HG02852 (cell line): ENCODE measurements around the gene SIVA1.

ENCODE experiments used
- ATAC-seq: cut with Tn5 transposase; IDR thresholded peaks from one replicate; pipeline ENCODE4 v1.9.1; 2021; ENCODE audit warnings: mild to moderate bottlenecking, moderate library complexity; ENCODE audit not compliant: unreplicated experiment

SIVA1 gene

DNA sequence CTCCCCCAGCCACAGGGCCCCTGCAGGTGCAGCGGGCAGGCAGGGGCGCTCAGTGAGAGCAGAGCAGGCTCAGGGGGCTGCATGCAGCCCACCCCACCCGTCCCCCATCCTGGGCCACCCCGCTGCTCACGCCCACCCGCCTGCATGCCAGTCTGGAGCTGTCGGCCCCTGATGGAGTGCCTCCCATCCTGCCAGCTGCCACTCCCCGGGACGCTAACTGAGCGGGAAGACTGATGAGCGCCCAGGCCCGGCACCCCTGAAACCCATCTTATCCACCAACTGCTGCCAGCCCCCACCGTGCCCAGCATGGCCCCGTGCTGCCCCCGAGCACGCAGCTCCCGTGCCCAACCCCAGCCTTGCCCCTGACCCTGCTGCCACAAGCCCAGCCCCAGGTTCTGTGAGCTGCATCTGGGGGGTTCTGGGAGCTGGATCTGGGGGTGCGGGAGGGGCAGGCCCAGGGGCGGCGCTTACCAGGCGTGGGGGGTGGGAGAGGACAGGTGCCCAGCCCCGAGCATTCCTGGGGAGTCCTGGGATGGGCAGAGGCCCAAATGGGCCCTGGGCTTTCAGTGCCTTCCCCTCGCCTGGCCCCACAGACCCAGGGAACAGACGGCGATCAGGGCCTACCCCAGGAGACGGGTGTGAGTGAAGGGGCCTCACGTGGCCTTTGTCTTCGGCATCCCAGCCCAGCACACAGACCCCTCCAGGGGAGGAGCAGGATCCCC, 29.3 kb downstream of the SIVA1 start:
- ATAC-seq, result no peak

DNA sequence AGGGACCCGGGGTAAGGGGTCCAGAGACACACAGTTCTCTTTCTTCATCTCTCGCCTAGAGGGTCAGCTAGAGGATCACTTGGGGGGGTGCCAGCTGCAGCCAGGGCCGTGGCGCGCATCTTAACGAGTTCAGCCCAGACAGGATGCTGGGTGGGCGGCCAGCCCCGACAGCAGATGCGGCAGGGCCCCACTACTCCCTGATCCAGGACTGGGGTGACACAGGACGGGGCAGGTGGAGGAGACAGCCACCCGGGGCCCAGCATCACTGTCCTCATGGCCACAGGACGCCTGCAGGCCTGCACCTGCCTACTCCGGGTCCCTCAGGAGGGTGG, 29.8 kb downstream of the SIVA1 start:
- no peak for ATAC-seq

DNA sequence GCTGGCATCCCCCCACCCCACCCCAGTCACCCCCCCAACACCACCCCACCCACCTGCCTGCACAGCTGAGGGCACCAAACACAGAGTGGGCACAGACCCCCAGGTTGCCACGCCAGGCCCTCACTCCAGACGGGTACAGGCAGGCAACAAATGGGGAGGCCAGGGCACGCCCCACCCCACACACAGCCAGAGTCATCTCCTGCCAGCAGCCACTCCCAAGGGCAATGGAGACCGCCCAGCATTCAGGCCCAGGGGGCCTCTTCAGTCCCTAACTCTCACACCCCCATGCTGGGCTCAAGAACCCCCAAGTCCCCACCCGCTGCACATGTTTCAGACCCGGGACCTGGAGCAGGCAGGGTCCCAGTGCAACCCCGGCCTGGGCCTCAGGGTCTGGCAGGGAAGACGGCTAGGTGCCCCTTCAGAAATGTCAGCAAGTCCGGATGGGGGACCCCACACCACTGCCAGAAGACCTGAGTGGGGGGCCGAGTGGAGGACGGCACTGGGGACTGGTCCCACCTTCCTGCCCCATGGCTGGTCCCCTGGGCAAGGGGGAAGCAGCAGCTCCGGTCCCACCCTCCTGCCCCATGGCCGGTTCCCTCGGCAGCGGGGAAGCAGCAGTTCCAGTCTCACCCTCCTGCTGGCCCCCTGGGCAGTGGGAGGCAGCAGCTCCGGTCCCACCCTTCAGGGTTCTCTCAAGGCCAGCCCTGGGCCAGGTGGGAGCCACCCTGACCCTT, 30.7 kb downstream of the SIVA1 start:
- ATAC-seq, result no peak

DNA sequence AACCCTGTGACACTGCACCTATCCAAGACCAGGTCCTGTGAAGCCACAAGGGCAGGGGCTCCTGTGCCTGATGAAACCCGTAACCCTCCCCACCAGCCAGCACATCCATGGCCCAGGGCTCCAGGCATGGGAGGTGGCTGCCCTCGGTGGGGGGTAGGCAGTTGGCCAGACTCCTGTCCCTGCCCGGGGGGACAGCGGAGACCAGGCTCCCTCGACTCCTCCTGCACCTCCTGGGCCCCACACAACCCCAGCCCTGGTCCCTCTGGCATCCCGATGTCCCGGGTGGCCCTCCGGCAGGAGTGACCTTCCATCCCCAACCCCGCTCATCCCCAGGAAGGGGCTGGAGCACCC, 31.2 kb downstream of the SIVA1 start:
- no peak for ATAC-seq

DNA sequence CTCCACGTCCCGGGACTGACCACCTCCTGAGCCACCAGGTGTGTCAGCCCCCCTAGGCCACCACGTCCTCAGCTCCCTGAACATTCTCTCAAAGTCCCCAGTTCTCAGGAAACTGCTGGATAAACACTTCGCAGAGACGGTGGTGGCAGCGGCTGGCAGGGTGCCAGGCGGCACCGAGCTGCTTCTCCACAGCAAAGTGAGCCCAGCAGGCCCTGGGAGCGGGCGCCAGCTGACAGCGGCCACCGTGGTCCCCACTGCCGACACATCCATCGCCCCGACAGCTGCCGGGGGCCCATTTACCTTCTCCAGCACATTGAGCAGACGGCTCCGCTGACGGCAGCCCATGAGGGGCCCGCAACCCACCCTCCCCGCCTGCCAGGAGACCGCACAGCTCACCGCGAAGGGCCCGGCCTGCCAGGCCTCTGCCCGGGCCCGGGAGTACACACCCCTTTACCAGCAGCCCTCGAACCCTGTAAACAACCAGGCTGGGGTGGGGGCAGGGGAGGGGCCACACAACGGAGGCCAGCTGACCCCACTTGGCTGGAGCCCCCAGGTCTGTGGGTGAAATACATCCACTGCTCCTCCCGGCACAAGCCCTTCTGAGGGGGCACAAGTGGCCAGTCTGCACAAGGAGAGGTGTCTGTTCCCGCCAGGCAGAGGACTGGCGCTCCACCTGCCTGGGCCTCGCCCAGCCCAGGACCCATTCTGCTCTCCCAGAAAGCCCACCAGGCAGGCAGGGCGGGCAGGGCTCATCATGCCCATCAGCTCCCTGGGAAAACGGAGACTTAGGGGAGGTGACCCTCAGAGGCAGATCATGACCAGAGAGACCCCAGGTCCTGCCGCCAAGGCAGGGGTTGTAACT, 32.1 kb downstream of the SIVA1 start:
- ATAC-seq, result no peak

DNA sequence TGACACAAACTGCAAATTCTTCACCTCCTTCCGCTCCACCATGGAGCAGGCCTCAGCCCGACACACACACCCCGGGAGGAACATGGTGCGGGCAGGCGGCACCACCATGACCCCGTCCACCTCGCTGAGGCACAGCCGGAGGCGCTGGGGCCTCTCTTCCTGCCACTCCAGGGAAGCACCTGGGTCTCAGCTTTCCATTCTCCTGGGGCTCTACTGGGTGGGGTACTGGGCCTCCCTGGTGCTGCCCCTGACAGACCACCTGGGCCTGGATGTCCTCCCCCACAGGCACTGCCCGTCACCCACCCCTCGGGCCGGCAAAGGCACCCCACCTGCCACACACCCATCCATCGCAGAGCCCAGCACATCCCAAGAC, 32.7 kb downstream of the SIVA1 start:
- ATAC-seq, result no peak

DNA sequence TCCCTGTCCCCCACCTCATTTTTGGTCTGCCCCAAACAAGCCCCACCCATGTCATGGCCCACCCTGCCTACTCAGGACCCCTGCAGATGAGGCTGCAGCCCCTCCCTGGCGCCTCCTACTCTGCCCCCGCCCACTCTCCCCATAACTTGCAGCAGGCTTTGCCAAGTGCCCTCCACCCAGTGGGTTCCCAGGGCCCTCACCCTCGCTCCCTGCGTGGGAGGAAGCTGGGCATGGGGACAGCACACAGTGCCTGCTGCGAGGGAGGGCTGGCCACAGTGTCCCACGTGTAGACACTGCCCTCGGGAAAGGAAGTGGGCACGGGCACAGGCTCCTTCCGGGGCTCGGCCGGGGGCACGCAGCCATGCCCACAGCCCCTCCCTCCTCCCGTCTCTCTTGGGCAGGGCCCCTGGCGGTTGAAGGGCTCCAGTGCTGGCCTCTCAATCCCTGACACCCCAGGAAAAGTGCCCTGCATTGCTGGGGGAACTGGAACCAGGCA, 33.2 kb downstream of the SIVA1 start:
- no peak for ATAC-seq

DNA sequence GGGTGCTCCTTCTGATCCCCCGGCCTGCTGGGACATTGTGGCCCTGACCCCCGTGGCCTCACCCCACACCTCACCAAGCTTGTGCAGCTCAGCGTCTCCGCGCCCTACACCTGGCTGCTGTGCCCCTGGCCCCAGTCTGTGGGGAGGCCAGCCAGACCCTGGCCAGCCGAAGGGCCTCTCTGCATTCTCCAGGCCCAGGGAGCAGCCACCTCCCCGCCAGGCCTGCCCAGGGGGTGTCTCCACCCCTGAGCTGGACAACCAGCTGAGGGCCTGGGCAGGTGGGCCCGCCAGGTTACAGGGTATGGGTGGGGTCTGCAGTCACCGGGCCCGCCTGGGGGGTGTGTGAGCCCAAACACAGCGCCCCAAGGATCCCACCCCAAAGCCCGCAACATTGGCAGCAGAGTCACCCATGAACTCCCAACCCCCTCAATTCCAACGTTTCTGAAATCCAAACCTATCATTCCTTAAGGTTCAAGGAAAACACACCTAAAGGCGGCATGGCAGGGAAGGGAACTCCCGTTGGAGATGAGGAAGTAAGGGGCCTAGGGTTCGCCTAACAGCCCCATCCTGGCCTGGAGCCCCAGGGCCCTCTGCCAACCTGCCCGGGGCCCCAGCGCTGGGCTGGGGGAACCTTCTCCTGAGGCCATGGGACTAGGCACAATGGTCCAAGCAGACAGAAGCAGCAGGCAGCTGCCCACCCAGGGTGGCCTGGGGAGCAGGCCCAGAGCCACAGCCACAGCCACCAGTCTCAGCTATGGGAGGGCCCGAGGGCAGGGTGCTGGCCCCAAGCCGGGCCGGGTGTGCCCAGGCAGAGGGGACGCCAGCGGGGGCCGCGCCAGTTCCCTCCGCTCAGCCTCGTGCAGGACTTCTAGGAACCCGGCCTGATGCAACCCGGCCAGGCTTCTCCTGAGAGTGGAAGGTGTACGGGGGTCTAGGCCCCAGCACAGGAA, 34.1 kb downstream of the SIVA1 start:
- ATAC-seq, result no peak

DNA sequence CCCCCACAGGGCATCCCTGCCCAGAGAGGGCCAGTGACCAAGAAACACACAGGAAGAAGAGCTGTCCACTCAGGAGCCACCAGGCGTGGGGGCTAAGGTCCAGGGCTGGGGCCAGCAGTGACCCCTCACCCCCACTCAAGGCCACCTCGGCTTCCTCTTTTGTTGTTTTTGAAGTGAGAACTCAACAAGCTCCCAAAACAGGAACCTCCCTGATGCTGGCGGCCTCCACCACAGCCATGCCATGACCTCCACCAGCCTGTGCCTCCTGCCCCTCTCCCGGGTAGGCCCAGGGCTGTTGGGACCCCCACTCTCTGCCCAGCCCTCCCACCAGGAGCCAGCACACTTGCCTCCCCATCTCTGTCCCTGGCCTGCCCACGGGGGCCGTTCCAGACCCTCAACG, 34.8 kb downstream of the SIVA1 start:
- no peak for ATAC-seq

DNA sequence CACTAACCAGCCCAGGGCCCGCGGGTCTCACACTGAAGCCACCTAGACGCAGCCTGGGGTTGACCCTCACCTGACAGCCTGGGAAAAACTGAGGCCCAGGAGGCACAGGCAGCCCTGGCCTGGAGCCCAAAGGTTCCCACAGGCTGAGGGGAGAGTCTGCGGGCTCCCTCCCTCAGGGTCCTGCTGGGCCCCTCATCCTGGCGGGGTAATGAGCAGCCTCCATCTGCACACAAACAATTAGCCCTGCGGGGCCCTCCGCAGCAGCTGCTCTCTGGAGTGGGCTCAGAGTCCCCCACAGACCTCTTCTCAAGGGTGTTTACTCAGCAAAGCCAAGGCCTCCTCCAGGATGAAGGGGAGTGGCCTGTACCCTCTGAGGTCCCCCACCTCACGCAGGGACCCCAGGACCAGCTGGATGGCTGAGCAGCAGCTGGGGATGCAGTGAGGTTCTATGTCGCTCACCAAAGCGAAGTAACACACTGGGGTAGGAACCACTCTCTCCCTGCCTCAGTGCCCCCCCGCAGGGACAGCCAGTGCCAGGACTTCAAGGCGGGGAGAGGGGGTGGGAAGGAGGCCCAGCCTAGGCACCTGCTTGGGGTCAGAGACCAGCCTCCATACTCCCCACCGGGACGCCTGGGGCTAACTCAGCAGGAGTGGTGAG, 35.3 kb downstream of the SIVA1 start:
- ATAC-seq, result no peak

DNA sequence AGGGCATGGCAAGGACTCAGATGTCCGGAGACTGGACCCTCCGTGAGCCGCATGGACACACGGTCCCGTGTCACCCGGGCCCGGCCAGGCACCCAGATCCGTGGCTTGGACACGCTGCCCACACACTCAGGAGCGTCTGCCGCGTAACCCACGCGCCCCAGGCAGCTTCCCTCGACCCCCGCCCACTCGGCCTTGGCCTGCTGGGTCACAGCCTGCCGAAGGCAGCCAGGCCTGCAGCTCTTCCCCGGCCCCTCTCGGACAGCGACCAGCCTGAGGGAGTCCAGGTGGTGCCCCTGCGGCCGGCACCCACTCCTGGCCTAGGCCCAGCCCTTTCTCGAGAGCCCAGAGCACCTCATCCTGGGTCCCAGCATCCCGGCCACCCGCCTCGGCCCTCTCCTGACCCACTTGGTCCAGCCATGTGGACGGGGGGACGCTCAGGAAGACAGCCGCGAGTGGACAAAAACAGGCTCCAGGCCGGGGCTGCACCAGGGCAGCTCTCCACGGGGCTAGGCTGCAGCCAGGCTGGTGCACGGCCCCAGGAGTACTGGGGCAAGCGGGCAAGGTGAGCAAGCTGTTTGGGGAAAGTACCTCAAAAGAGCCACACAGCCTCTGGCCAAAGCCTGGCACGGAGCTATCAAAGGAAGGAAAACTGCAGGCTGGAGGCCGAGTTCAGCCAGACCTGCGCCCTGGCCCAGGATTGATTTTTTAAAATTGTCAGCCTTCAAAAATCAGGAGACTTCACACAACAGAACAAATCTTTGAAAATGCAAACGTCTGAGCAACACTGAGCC, 36.1 kb downstream of the SIVA1 start:
- ATAC-seq, result no peak

DNA sequence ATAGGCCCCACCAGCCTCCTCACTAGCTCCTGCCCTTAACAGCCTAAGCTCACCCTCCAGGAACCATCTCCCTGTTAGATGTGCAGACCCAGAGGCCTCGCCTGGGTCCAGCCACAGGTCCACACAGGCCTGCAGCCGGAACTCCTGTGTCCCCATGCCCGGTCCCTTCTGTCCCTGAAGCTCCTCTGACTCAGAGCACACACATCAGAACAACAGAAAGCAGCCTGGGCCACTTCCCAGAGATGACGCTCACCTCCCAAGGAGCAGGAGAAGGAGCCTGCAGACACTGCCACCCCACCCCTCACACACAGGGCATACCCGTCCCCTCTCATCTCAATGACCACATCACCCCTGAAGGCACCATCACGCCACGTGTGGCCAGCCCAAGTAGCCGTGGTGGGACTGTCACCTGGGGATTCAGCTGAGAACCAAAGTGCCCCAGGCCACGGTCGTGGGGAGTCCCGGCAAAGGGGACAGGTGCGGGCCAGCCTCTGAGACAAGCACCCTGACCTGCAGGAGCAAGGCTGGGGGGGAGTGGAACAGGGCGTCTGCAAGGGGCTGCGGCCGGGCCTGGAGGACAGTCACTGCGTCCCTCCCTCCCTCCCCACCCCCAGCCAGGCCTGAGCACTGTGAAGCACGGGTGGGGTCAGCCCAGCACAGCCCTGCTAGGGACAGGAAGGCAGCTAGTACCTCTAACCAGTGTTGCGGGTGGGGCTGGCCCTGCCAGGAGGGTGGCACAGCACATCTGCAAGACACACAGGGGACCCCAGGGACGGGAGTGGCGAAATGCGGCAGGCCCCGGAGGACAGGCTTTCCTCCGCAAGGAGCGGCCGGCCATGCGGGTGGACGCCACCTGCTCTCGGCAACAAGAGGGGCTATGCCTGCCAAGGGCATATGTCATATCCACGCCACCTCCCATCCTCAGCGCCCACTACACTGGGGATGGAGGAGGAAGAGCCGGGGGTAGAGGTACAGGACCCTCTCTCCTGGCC, 37.1 kb downstream of the SIVA1 start:
- ATAC-seq, result no peak

DNA sequence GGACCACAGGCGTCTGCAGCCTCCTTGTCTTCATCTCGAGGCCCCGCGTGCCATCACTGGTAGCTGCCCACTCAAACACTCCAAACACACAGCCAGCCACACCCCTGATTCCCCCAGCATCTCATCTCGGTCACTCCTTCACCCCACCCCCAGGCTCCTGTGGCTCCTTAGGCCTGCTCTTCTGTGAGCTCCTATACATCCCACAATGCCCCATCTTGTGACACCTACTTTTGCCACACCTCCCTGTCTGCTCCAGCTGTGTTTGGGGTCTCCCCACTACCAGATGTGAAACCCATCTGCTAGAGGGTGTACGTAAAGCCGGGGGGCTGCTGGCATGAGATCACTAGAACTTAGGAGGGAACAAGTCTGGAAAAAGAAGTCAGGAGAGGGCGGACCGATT, 38.5 kb downstream of the SIVA1 start:
- ATAC-seq, result no peak

DNA sequence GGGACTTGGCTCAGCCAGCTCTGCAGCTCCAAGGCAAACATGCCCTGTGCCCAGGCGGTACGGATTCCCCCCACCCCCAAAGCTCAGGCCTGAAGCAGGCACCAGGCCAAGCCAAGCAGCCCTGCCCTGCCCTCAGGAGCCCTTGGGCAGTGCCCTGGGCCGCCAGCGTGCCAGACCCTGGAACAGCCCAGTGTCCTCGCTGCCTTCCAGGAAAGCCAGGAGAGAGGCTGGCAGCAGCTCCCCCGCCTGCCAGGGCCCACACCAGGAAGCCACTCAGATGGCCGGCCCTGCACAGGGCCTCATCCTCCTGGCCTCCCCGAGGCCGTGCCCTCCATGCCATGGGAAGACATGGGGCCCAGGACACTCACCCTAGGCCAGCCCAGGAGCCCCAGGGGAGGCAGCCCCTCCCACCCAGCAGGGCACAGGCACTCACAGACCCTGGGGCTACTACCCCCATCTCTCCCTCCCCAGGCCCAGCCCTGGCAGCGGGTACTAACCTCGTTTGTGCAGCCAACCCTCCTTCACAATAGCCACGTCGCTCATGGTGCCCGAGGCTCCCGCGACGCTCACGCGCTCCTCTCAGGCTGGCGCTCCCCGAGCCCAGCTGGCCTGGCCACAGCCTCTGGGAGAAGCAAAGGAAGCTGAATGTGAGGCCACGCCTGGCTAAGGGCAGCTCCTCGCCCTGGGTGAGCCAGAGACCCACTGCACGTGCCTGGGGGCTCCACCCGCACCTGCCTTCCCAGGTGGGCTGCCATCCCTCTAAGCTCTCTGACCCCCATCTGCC, 39.3 kb downstream of the SIVA1 start:
- ATAC-seq, result no peak

DNA sequence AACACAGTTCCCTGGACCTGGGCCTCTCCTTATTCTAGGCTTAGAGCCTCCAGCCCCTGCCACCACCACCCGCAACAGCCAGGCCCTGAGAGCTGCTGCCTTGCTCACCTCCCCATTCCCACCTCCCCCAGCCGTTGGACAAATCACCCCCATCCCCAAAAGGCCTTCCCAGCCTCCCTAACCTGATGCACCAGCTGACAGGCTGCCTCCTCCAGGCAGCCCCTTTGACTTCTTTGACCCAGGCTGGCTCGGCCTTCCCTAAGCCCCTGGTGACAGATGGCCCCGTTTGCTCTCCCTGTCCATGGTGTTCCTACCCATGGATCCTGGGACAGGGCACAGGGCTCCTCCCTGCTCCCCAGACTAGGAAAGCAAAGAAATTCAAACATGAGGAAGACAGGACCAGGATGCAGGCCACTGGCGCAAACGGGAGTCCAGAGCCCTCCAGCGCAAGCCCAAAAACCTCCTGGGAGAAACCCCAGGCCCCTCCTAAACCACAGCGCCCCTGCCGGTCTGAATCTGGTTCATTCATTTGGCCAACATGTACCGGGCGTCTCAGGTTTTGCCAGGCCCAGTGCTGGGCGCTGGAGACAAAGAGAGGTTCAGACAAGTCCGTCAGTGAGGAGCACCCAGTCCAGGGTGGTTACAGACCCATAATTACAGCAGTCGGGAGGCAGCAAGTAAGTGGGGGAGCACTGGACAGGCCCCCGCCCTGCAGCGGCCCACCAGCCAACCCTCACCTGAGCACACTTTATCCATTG, 40.2 kb downstream of the SIVA1 start:
- no peak for ATAC-seq

DNA sequence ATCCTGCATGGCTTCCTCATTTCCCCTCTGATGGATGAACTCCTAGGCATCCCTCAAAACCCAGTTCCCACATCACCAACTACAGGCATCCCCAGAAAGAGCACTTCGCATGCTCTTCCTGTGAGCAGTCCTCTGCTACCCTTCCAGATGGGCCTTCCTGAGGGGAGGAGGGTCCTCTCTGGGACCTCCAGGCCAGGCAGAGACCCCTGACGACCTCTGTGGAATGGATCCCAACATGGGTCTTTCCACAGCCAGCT, 40.7 kb downstream of the SIVA1 start:
- no peak for ATAC-seq

DNA sequence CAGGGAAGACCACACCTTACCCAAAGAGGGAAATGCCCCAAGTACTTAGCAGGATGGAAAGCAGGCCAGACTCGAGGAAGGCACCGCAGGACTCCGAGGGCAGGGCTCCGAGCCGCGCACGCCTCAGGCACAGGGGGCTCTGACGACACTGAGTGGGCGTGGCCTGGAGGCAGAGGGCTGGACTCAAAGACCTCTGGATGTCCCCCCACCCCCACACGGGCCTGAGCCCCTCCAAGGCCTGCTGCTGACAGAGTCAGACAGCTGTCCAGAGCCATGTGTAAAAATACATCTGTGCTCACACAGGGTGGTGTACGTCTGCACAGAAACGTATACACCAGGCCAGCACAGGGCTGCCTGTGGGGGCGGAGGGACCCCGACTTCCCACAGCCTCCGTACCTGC, 41.2 kb downstream of the SIVA1 start:
- no peak for ATAC-seq
